Fibroblast of upper back skin (primary cell): Measurements from ENCODE around the gene NEK6.

Source experiments
- DNase-seq: peaks from one replicate; pipeline ENCODE4 v3.0.0-alpha.2; 2013

The NEK6 gene

GRCh38 chr9:124262649-124262972, 4.9 kb downstream of the NEK6 start:
- peak; percentile 84 for DNase-seq

DNA sequence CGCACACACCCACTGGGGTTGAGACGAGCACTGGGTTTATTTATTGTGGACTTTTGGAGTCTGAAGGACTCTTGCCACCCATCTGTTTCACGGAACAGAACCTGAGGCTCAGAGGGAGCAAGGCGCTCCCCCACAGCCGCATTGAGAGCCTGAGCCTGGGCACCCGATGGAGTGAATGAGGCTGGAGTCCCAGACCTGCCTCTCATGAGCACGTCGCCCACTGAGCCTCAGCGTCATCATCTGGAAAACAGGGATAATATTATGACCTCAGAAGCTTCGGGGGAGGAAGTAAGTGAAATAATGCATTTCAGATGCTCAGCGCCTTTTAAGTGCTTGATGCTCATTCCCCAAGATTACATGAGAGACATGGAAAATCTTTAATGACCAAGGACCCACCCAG, 5.5 kb downstream of the NEK6 start:
- DNase-seq = no peak

DNA sequence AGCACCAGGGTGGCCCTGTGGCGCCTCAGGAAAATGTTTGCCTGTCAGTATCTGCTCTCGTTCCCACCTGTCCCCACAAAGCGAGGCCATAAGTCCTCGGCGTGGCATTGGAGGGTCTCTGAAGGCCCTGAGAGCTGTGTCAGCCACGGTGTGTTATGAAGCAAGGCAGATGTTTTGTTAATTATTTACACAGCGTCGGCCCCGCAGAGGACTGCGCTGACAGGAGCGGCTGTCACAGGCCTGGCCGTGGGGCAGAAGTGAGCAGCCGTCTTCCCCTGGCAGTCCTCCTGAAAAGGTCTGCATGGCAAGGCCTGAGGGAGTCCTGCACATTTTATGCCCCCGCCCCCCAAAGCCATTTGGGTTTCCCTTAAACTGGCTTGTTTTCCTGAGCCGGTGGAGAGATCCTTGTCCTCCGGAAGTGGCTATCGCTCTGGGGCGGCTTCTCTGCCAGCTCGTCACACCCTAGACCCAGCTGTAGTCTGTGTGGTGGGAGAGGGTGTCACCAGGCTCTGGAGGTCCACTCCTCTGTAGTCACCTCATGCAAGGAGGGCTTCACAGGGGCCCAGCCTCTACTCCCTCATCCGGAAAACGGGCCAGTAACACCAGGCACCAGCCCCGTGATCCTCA, 6.2 kb downstream of the NEK6 start:
- no peak for DNase-seq

GRCh38 chr9:124264823-124265233, 7.1 kb downstream of the NEK6 start:
- no peak for DNase-seq

- no peak for DNase-seq
Measured at GRCh38 chr9:124265551-124265950, 7.8 kb downstream of the NEK6 start.

DNA sequence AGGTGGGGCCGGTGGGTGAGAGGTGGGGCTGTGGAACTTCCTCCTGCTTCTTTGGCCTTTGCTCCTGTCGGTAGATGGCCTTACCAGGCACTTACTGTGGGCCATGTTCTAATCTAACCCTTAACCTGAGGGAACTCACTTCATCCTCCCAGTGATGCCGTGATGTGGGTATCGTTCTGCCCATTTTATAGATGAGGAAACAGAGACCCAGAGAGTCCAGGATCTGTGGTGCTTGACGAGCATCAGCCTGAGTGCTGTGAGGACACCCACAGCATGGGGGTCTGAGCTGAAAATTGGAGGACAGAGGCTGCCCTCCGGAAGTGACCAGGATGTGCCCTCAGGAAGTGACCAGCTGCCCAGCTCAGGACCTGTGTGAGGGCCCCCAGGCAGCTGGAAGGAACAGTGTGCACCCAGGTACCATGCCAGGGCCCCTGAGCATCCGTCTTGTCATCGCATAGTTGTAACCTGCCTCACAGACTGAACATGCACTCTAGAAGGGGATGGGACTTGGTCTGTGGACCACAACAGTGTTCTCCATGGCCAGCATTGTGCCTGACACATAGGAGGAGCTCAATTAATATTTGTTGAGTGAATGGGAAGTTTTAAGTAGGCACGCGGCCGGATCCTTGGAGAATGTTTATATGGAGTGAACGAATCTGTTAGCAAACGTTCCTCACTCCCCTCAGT, 8.5 kb downstream of the NEK6 start:
- no peak for DNase-seq

- no peak for DNase-seq
Measured at GRCh38 chr9:124266826-124267201, 9.1 kb downstream of the NEK6 start.

GRCh38 chr9:124267271-124267807, 9.6 kb downstream of the NEK6 start:
- DNase-seq = peak; percentile 62

- DNase-seq = no peak
Measured at GRCh38 chr9:124268248-124268647, 10.5 kb downstream of the NEK6 start.

DNA sequence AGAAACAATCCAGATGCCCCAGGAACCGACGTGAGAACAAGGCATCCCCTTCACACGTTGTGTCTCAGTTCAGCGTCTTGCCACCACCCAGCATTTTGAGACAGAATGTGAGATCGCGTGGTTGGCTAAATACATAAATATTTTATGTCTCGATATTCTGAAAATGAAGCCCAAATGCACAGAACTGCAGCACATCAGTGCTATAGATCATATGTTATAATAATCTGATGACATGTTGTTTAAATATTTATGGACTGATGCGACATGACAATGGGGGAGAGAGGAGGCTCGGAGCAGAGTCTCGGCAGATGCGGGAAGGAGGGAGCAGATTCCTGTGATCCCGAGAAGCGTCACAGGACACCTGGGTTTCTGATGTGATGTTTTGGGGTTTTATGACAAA, 10.9 kb downstream of the NEK6 start:
- DNase-seq = peak; percentile 62

- no peak for DNase-seq
Measured at GRCh38 chr9:124269556-124269955, 11.8 kb downstream of the NEK6 start.

DNA sequence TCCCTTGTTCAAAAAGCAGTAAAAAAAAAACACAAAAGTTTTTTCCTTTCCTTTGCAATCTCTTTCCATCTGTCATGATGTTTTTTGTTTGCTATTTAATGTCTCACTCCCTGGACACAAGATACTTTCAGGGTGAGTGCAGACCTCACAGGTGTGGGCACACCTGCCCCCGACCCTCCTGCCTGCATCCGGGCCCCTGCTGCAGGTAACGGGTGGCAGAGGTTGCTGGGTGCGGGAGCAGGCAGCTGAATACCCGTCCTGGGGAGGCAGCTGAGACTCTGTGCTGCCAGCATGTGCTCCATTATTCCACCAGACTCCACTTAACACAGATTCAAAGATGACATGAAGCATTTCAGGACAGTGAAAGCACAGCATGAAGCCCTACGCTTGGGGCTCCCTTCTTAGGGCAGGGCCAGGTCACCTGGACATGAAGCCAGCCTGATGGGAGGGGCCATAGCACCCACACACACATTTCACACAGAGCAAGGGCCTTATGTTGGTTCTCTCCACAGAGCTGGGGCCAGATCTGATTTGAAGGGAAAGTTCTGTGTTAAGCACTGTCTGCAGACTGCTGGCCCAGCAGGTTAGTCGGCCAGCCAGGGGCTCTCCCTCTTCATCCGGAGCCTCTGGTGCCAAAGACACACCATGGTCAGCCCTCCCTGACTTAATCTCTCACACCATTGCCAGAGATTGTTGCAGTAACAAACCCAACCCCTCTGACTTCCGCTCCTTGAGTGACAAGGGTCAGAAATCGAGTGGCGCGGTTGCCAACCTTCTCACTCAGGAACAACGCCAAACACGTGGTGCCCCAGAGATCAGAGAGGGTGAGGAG, 13.0 kb downstream of the NEK6 start:
- no peak for DNase-seq

- DNase-seq = no peak
Measured at GRCh38 chr9:124271660-124272059, 13.9 kb downstream of the NEK6 start.

DNA sequence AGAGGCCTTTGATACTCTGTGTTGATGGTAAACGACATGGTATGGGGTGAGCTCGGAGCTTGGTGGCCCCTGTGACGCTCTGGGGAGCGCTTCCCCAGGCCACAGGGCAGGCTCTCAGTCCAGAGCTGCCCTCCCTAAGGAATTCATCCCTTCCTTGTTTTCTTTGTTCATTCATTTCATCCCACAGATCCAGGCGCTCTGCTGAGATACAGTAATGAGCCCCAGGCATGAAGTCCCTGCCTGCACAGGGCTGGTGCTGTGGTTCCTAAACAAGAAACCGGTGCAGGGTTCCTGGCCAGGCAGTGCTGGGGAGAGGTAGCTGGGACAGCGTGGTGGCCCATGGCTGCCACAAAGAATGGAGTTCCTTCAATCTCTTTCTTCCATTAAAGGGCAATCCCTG, 14.4 kb downstream of the NEK6 start:
- no peak for DNase-seq

GRCh38 chr9:124272979-124273378, 15.2 kb downstream of the NEK6 start:
- DNase-seq = no peak

DNA sequence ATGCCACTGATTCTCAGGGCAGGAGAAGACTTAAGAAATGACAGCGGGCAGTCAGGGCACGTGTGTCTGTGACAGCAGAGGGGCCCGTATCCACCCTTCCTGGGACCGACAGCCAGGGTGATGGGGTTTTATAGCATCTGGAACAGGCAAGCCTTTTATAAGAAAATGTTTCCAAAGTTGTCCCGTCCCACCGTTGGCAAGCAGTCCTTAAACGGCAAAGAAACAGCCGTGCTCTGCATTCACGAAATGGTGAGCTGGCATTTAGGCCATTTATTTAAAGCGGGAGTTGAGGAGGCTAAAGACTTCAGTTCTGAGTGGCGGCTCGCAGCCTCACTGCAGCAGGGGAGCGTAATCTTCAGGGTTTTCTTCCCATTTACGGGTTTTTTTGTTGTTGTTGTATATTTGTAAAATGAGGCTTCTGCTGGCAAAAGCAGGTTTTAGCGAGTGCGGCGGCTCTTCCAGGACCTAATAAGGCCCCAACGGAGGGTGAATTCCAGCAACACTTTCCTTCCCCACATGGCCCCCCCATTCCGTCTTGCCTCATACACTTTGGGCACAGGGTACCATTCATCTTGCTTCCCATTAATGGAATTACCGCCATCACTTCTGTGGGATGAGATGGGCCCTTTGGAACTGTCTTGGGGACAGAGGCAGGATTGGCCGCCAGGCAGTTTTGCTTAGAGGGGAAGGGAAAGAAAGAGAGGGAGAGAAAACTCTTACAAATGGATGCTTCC, 15.8 kb downstream of the NEK6 start:
- no peak for DNase-seq

- DNase-seq = no peak
Measured at GRCh38 chr9:124274226-124274625, 16.5 kb downstream of the NEK6 start.

DNA sequence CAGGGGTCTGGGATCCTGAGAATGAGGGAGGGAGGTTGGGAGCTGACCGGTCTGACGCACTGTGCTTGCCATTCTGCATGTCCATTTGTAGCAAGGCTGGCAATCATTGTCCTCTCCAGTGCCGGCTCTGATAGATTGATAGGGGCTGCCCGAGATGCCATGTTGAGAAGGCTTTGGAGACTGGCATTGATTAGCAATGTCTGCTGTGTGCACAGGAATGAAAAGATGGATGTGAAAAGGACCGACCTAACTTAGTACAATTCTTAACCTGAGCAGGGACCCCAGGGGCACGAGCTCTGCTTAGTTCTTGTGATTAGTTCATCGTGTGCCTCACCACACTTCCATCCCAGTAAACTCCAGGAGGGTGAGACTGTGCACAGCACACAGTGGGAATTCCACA, 17.0 kb downstream of the NEK6 start:
- DNase-seq = no peak

- no peak for DNase-seq
Measured at GRCh38 chr9:124277420-124277819, 19.7 kb downstream of the NEK6 start.

GRCh38 chr9:124278054-124278540, 20.3 kb downstream of the NEK6 start:
- no peak for DNase-seq

GRCh38 chr9:124279531-124280175, 21.9 kb downstream of the NEK6 start:
- DNase-seq = no peak

DNA sequence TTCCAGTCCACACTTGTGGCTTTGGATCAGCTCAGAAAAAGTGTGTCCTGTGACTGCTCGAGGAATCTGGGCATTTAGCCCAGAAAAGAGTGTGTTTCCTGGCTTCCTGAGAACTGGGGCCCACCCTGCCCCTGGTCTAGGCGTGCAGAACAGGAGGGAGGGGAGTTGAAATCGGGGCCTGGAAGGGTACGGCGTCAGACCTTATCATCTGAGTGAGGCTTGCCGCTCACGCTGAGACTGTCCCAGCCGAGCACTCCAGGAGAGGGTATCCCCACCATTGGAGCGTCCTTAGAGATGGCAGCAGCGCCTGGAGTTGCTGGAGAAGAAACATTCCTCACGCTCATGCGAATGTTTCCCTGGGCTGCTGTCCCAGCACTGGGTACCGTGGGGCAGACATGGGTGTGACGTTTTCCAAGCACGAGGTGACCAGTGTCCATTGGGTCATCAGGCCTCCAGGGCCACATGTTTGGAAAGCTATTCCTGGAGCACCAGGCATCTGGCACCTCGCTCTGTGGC, 22.5 kb downstream of the NEK6 start:
- DNase-seq = peak; percentile 89
